ENCODE measurements around the gene TBL1Y.
"Not testable (repeated sequence)": the region's sequence is repeated elsewhere in the genome, so short reads cannot be mapped to it uniquely, and the experiment has no call there.

TBL1Y gene

DNA sequence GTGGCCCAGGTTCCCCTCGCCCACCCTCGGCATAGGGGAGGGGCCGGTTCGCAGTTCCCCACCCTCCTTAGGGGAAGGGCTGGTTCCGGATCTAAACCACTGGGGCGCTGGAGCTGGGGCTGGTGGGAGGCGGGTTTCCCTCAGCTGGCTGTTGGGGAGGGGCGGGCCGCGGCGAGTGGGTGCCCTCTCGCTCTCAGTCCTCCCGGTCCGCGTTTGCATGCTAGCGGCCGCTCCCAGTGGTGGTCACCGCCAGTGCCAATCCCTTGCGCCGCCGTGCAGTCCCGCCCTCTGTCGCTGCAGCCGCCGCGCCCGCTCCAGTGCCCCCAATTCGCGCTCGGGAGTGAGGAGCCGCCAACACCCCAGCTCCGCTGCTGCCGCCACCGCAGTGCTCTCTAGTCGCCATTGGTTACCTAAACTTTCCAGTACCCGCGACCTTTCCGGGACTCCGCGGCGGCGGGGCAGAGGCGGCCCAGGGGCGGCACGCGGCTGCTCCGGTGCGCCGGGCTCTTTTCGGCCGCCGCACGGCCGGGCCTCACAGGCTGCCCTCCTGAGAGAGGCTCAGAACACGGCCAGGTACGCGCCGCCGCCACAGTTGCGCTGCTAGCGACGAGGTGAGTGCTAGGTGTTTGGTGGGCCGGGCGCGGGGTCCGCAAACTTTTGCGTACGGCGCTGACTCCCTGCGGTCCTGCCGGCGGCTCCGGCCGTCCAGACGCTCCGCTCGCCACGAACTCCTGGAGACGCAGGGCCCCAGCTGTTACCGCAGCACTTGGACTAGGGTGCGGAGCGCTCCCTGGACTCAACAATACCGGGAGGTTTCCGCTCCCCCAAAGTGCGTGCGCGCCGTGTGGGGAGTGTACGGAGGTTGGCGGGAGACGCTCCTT lies at the start of gene TBL1Y:
TSS of gene TBL1Y (plus strand) at position 326 of the 881 bp plus-strand sequence. CDS start 114,388 bp downstream, outside the sequence.
- Mint-ChIP-seq H3K36me3 (ENCODE audit: low read depth) (no peaks in the 10 kb centered on the region), H3K4me3 (no peak within 1 kb of the TSS), H3K27me3 (ENCODE audit: low read depth) (no peaks in the 10 kb centered on the region), H3K27ac (no peak within 1 kb of the TSS), H3K4me1 (no peaks in the 10 kb centered on the region), H3K9me3 (no peaks in the 10 kb centered on the region)
- TF ChIP-seq, protein P1, sequence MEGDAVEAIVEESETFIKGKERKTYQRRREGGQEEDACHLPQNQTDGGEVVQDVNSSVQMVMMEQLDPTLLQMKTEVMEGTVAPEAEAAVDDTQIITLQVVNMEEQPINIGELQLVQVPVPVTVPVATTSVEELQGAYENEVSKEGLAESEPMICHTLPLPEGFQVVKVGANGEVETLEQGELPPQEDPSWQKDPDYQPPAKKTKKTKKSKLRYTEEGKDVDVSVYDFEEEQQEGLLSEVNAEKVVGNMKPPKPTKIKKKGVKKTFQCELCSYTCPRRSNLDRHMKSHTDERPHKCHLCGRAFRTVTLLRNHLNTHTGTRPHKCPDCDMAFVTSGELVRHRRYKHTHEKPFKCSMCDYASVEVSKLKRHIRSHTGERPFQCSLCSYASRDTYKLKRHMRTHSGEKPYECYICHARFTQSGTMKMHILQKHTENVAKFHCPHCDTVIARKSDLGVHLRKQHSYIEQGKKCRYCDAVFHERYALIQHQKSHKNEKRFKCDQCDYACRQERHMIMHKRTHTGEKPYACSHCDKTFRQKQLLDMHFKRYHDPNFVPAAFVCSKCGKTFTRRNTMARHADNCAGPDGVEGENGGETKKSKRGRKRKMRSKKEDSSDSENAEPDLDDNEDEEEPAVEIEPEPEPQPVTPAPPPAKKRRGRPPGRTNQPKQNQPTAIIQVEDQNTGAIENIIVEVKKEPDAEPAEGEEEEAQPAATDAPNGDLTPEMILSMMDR (IDR thresholded peaks at IDR 0.05; ENCODE audit: unreplicated experiment in 3 of 3): no peak

GRCh38 chrY:6894496-6894895 lies 16.0 kb upstream of the TBL1Y start:
- Mint-ChIP-seq H3K27me3 (ENCODE audit: low read depth) (no peaks in the 10 kb centered on the region), H3K36me3 (ENCODE audit: low read depth) (no peaks in the 10 kb centered on the region), H3K4me1 (no peaks in the 10 kb centered on the region), H3K9me3 (no peaks in the 10 kb centered on the region), H3K27ac (no peak overlapping the region), H3K4me3 (no peak overlapping the region)
- TF ChIP-seq, protein P1 (IDR thresholded peaks at IDR 0.05; ENCODE audit: unreplicated experiment in 3 of 3): no peak

DNA sequence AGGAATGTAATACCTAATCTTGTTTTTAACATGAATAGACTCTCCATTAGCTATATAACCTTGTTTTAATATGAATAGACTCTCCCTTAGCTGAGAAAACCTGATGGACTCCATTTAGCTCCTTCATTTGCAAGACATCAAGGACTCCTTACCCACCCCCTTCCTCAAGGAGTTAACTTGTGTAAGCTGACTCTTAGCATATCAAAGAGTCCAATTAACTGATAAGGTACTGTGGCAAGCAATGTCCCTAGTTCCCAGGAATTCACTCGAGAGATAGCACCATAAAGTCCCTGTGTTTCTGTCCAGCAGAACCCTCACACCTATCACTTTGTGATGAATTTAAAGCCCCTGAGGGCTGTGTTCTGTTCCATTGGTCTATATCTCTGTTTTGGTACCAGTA lies 15.3 kb upstream of the TBL1Y start:
- Mint-ChIP-seq H3K4me3 (no peak overlapping the region), H3K27ac (no peak overlapping the region)

GRCh38 chrY:6902116-6902515 lies 8.4 kb upstream of the TBL1Y start:
- H3K9me3 Mint-ChIP-seq; H3K27me3 Mint-ChIP-seq (ENCODE audit: low read depth); H3K27ac Mint-ChIP-seq; H3K36me3 Mint-ChIP-seq (ENCODE audit: low read depth); H3K4me3 Mint-ChIP-seq; H3K4me1 Mint-ChIP-seq: not testable (repeated sequence)

More for the DNA sequence above, 15.3 kb upstream of the TBL1Y start:
- H3K27me3 Mint-ChIP-seq (ENCODE audit: low read depth): no peaks in the 10 kb centered on the region
- TF ChIP-seq, protein P1 (IDR thresholded peaks at IDR 0.05; ENCODE audit: unreplicated experiment in 3 of 3): no peak
- H3K9me3 Mint-ChIP-seq: no peaks in the 10 kb centered on the region
- no peaks in the 10 kb centered on the region for H3K36me3 Mint-ChIP-seq (ENCODE audit: low read depth)
- no peaks in the 10 kb centered on the region for H3K4me1 Mint-ChIP-seq

DNA sequence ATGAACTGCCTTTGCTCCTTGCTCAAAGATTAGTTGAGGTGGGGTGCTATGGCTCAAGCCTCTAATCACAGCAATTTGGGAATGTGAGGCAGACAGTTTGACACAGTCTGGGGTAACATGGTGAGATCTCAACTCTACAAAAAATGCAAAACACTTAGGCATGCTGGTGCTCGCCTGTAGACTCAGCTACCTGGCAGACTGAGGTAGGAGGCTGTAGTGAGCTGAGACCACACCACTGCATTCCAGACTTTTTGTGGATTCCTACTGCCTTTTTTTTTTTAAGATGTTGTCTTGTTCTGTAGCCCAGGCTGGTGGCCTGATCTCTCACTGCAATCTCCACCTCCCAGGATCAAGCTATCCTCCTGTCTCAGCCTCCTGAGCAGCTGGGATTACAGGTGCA lies 2.9 kb upstream of the TBL1Y start:
- H3K36me3 Mint-ChIP-seq (ENCODE audit: low read depth): no peaks in the 10 kb centered on the region
- no peak overlapping the region for H3K4me3 Mint-ChIP-seq
- no peaks in the 10 kb centered on the region for H3K4me1 Mint-ChIP-seq
- H3K27me3 Mint-ChIP-seq (ENCODE audit: low read depth): no peaks in the 10 kb centered on the region
- no peaks in the 10 kb centered on the region for H3K9me3 Mint-ChIP-seq
- H3K27ac Mint-ChIP-seq: no peak overlapping the region
- TF ChIP-seq, protein P1 (IDR thresholded peaks at IDR 0.05; ENCODE audit: unreplicated experiment in 3 of 3): no peak

DNA sequence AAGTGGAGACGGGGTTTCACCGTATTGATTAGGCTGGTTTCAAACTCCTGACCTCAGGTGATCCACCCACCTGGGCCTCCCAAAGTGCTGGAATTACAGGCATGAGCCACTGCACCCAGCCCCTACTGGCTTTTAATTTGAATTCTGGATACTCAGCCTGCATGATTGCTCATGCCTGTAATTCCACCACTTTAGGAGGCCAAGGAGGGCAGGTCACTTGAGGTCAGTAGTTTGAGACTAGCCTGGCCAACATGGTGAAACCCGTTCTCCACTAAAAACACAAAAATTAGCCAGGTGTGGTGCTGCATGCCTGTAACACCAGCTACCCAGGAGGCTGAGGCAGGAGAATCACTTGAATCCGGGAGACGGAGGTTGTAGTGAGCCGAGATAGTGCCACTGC lies 2.5 kb upstream of the TBL1Y start:
- H3K4me3 Mint-ChIP-seq; H3K27ac Mint-ChIP-seq; H3K36me3 Mint-ChIP-seq (ENCODE audit: low read depth); H3K9me3 Mint-ChIP-seq; H3K27me3 Mint-ChIP-seq (ENCODE audit: low read depth); H3K4me1 Mint-ChIP-seq: not testable (repeated sequence)

GRCh38 chrY:6909118-6909521 lies 1.4 kb upstream of the TBL1Y start:
- H3K36me3 Mint-ChIP-seq (ENCODE audit: low read depth): no peaks in the 10 kb centered on the region
- no peaks in the 10 kb centered on the region for H3K9me3 Mint-ChIP-seq
- TF ChIP-seq, protein P1 (IDR thresholded peaks at IDR 0.05; ENCODE audit: unreplicated experiment in 3 of 3): no peak
- H3K4me1 Mint-ChIP-seq: no peaks in the 10 kb centered on the region
- H3K27ac Mint-ChIP-seq: no peak overlapping the region
- no peak overlapping the region for H3K4me3 Mint-ChIP-seq
- no peaks in the 10 kb centered on the region for H3K27me3 Mint-ChIP-seq (ENCODE audit: low read depth)
